ENCODE results near the gene OPTC. TPM values are rescaled to one million over a fixed set of nuclear protein-coding genes. Genes with fewer than 3 reads are reported as not detected.

Gene OPTC
- total RNA-seq, 1 experiment from 2014 or later: not detected

DNA sequence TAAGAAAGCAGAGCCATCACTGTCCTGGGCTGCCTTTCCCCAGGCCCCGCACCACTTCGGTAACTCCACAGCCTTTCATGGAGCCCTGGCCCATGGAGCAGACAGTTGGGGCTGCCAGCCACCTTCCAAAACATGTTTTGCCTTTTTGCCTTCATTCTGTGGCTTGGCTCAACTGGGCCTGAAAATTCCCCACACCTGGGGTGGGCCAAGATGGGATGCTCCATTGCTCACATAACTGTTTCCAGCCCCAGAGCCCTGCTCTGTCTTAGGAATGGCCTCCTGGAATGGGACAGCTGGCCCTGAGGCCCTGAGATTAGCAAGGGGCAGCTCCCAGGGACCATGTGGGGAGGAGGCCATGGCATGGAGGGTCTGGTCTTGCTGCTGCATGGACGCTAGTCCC is 29.2 kb upstream of the OPTC start:
- H3K79me2 ChIP-seq (ENCODE audit: insufficient read depth, low read length): no peaks in the 10 kb centered on the region
- no peak for DNase-seq (ENCODE audit: low read depth, low spot score)
- no peaks in the 10 kb centered on the region for H3K9me2 ChIP-seq (ENCODE audit: insufficient read depth)
- 0 out of 2 replicates have a peak, but pooled peaks cover 3% of the 10 kb centered on the region for H3K27me3 ChIP-seq (ENCODE audit: insufficient read depth, low read length)
- ATAC-seq: no peak
- intact Hi-C loops (cut with micrococcal nuclease): no loop called here
- no peaks in the 10 kb centered on the region for H3K36me3 ChIP-seq (ENCODE audit: control insufficient read depth in 1 of 2, insufficient read depth in 2 of 2, low read length in 2 of 2)
- H4K20me1 ChIP-seq (ENCODE audit: insufficient read depth): no peaks in the 10 kb centered on the region
- CTCF ChIA-PET: interaction anchor here (1.5 kb wide), 1 partner anchor 12 kb away, joined by 4 read pairs; no protein-coding TSS in a partner anchor
- POLR2A ChIA-PET: no interaction called here
- RAD21 ChIA-PET (ENCODE audit: low non-redundant PET in 1 of 2, low total read pairs in 2 of 2, uncharacterized antibody in 2 of 2, unreplicated experiment in 2 of 2): no interaction called here
- no peak overlapping the region for H3K4me2 ChIP-seq (ENCODE audit: low read length)
- H3K9ac ChIP-seq (ENCODE audit: low read length): no peak overlapping the region
- TF ChIP-seq CBX3 (IDR thresholded peaks at IDR 0.05; ENCODE audit: low read depth): no peak
- TF ChIP-seq, protein P1, sequence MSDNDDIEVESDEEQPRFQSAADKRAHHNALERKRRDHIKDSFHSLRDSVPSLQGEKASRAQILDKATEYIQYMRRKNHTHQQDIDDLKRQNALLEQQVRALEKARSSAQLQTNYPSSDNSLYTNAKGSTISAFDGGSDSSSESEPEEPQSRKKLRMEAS (IDR thresholded peaks at IDR 0.05): no peak
- no peak for TF ChIP-seq FOSL1 (IDR thresholded peaks at IDR 0.05; ENCODE audit: low read depth)
- TF ChIP-seq EZH2 (IDR thresholded peaks at IDR 0.05): no peak
- TF ChIP-seq ZFX (IDR thresholded peaks at IDR 0.05): no peak
- no peak for TF ChIP-seq EZH2phosphoT487 (IDR thresholded peaks at IDR 0.05; ENCODE audit: borderline replicate concordance)
- TF ChIP-seq SIN3A (IDR thresholded peaks at IDR 0.05; ENCODE audit: low read depth): no peak
- TF ChIP-seq, protein P2, sequence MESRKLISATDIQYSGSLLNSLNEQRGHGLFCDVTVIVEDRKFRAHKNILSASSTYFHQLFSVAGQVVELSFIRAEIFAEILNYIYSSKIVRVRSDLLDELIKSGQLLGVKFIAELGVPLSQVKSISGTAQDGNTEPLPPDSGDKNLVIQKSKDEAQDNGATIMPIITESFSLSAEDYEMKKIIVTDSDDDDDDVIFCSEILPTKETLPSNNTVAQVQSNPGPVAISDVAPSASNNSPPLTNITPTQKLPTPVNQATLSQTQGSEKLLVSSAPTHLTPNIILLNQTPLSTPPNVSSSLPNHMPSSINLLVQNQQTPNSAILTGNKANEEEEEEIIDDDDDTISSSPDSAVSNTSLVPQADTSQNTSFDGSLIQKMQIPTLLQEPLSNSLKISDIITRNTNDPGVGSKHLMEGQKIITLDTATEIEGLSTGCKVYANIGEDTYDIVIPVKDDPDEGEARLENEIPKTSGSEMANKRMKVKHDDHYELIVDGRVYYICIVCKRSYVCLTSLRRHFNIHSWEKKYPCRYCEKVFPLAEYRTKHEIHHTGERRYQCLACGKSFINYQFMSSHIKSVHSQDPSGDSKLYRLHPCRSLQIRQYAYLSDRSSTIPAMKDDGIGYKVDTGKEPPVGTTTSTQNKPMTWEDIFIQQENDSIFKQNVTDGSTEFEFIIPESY (IDR thresholded peaks at IDR 0.05; ENCODE audit: extremely low read depth, insufficient replicate concordance, low read length): no peak
- H3K9me3 ChIP-seq (ENCODE audit: control insufficient read depth in 1 of 2, insufficient read depth in 1 of 2, low read depth in 1 of 2, low read length in 2 of 2): no peaks in the 10 kb centered on the region
- H3K4me1 ChIP-seq (ENCODE audit: control insufficient read depth in 1 of 2, insufficient read depth in 2 of 2, low read length in 2 of 2): no peaks in the 10 kb centered on the region
- H3K4me3 ChIP-seq (replicated peaks in 1 of 2; ENCODE audit: low read depth in 1 of 2, low read length in 2 of 2): no peak overlapping the region
- no peak overlapping the region for H3K27ac ChIP-seq (ENCODE audit: low read depth, low read length)
- no peak overlapping the region for H2AFZ ChIP-seq (ENCODE audit: low read depth, low read length, poor library complexity, severe bottlenecking)
- BruUV-seq (replicated peaks): no TSS peak
